ENCODE results near the gene PHTF1. TPM values are rescaled to one million over a fixed set of nuclear protein-coding genes. Genes with fewer than 3 reads are reported as not detected.

The PHTF1 gene
- total and polyA plus RNA-seq, 12 donors: 4.9 to 14.8 (median 9.6) TPM

DNA sequence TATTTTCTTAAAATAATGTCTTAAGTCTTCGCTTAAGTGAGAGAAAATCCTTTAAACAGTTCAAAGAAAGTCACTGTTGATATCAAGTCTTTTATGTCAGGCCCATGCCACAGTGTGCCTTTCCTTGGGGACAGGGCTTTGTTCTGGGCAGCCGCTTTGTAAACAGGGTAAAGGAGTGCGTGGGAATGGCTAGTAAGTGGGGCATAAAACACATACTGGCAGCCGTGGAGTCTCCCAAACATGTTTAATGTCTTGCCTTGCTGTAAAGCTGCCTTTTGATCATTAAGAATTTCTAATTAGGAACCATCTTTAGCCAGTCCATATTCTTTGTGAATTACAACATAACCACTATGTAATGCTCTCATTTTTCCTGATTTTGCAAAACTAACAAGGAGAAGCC lies 99.7 kb downstream of the PHTF1 start:
- H3K9me3 ChIP-seq: no peaks in the 10 kb centered on the region
- DNase-seq (no peak), ATAC-seq (no peak)
- H3K4me1 ChIP-seq: peaks cover 0 to 30% (median 9%) of the 10 kb centered on the region in 9 donors
- no peak for TF ChIP-seq CTCF (IDR thresholded peaks at IDR 0.05)
- H3K27me3 ChIP-seq: no peaks in the 10 kb centered on the region
- peaks cover 0 to 21% (median 0%) of the 10 kb centered on the region in 9 donors for H3K36me3 ChIP-seq
- no peak overlapping the region for H3K27ac ChIP-seq
- 93 to 95% methylated on average over 4 of the region's 4 CpGs for WGBS, 2 donors
- H3K4me3 ChIP-seq: no peak overlapping the region
- intact Hi-C loops (cut with DNase I): no loop called here

DNA sequence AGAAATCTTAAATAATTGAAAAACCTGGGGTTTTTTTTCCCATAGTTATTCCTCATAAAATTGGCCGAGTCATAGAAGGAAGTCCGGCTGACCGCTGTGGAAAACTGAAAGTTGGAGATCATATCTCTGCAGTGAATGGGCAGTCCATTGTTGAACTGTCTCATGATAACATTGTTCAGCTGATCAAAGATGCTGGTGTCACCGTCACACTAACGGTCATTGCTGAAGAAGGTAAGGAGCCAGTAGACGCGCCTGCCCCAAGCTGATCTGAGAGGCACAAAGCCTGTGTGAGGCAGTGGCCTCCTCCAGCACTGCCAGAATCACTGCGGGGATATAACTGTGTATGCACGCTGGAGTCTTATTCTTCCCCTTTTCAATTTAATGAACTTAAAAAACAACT lies 100.3 kb downstream of the PHTF1 start:
- DNase-seq (no peak), ATAC-seq (peak in 3 of 8 donors; percentile 34 to 59 (median 48))
- Histone ChIP-seq H3K36me3 (peaks cover 0 to 26% (median 0%) of the 10 kb centered on the region in 9 donors), H3K4me1 (peaks cover 0 to 30% (median 9%) of the 10 kb centered on the region in 9 donors), H3K27me3 (no peaks in the 10 kb centered on the region), H3K27ac (no peak overlapping the region), H3K4me3 (no peak overlapping the region), H3K9me3 (no peaks in the 10 kb centered on the region)
- whole genome bisulfite sequencing, 2 donors: 78 to 79% methylated on average over 9 of the region's 9 CpGs
- TF ChIP-seq CTCF (IDR thresholded peaks at IDR 0.05): no peak
- intact Hi-C loops (cut with DNase I): no loop called here

DNA sequence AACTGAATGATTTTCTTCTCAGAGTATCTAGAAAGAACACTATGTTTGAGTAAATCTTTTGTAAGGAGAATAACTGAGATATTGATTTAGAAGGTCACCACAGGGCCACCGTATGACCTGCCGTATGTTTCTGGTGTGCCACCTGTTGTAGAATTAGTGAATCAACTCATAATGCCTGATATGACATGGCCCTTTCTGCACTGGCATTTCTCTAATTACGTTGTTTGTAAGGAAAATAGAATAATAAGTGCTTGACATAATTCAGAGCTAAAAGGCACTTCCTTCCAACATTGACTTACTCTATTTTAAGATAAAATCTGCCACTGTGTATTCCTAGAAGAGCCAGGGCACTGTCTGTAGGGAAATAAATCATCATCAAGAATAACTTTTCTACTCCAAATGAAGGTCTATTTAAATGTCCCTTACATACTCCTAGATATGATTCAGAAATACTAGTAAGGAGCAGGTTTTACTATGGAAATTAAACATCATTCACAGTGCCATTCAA lies 101.7 kb downstream of the PHTF1 start:
- intact Hi-C loops (cut with DNase I): no loop called here
- H3K9me3 ChIP-seq: no peaks in the 10 kb centered on the region
- ATAC-seq (peak in 1 of 8 donors; percentile 46), DNase-seq (no peak)
- peaks cover 0 to 34% (median 0%) of the 10 kb centered on the region in 9 donors for H3K36me3 ChIP-seq
- 59 to 69% methylated on average over 3 of the region's 3 CpGs for whole genome bisulfite sequencing, 2 donors
- no peak overlapping the region for H3K4me3 ChIP-seq
- no peaks in the 10 kb centered on the region for H3K27me3 ChIP-seq
- peaks cover 0 to 30% (median 8%) of the 10 kb centered on the region in 9 donors for H3K4me1 ChIP-seq
- no peak for TF ChIP-seq CTCF (IDR thresholded peaks at IDR 0.05)
- peak overlapping the region in 8 of 10 donors; percentile 1 to 66 (median 30) for H3K27ac ChIP-seq

DNA sequence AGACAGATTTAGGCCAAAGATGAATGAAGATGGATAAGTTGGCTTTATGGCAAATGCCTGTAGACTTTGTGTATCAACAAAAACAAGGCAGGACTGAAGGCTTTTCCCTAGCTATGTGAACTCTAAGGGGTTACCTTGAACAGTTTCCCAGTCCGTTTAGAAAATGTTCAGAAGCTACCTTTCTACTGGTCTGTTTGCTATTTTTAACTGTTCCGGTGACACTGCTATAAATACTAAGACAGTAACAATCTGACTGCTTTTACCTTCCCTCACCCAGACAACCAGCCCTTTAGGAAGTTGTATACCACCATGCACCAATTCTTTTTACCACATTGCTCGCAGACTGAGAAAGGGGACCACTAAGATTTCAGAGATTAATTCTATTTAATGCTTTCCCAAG lies 102.2 kb downstream of the PHTF1 start:
- H3K27me3 ChIP-seq: no peaks in the 10 kb centered on the region
- no peak for TF ChIP-seq CTCF (IDR thresholded peaks at IDR 0.05)
- H3K9me3 ChIP-seq: no peaks in the 10 kb centered on the region
- H3K4me3 ChIP-seq: no peak overlapping the region
- H3K27ac ChIP-seq: peak overlapping the region in 8 of 10 donors; percentile 1 to 66 (median 30)
- intact Hi-C loops (cut with DNase I): no loop called here
- peaks cover 0 to 38% (median 0%) of the 10 kb centered on the region in 9 donors for H3K36me3 ChIP-seq
- no peak for DNase-seq
- peaks cover 0 to 30% (median 8%) of the 10 kb centered on the region in 9 donors for H3K4me1 ChIP-seq
- ATAC-seq: peak in 5 of 8 donors; percentile 48 to 87 (median 76)
- 66 to 70% methylated on average over 3 of the region's 3 CpGs for WGBS, 2 donors
